Heart right ventricle (tissue), 16 donors: ENCODE data around the gene CAMKMT. TPM values are rescaled to one million over a fixed set of nuclear protein-coding genes. Genes with fewer than 3 reads are reported as not detected.

Experiments used
- ATAC-seq, 8 donors: fragments of 200-7000 bp; cut with Tn5 transposase; one replicate each; pipeline ENCODE4 v1.9.1; 2020; ENCODE audit warnings: mild to moderate bottlenecking in 8 of 8, moderate library complexity in 8 of 8, moderate number of reproducible peaks in 1 of 8
- DNase-seq, 2 donors: peaks; one replicate each; pipeline ENCODE4 v3.0.0-alpha.2; 2020
- H3K27ac ChIP-seq, 10 donors: fragments of 200-600 bp; sonication (generic) in 2 of 10; one replicate each; pipeline versions ENCODE4 v1.5.0 to v1.8.0; 2020 to 2022; ENCODE audit warnings: mild to moderate bottlenecking in 3 of 10
- H3K27me3 ChIP-seq, 7 donors: fragments of 200-600 bp; one replicate each; pipeline ENCODE4 v1.8.0; 2021 to 2022; ENCODE audit warnings: mild to moderate bottlenecking in 2 of 7
- H3K36me3 ChIP-seq, 9 donors: fragments of 200-600 bp; sonication (generic) in 1 of 9; one replicate each; pipeline versions ENCODE4 v1.5.0 to v1.8.0; 2020 to 2022; ENCODE audit warnings: mild to moderate bottlenecking in 2 of 9
- H3K4me1 ChIP-seq, 9 donors: fragments of 200-600 bp; sonication (generic) in 1 of 9; one replicate each; pipeline versions ENCODE4 v1.5.0 to v1.8.0; 2020 to 2022; ENCODE audit warnings: mild to moderate bottlenecking in 4 of 9
- H3K4me3 ChIP-seq, 10 donors: fragments of 200-600 bp; sonication (generic) in 2 of 10; one replicate each; pipeline versions ENCODE4 v1.5.0 to v1.8.0; 2020 to 2022; ENCODE audit warnings: mild to moderate bottlenecking in 7 of 10, moderate library complexity in 2 of 10
- H3K9me3 ChIP-seq, 11 donors: fragments of 200-600 bp in 10 of 11; sonication (generic) in 2 of 11; one replicate each; pipeline versions ENCODE4 v1.5.0 to v1.8.0; 2013 to 2022; ENCODE audit warnings: mild to moderate bottlenecking in 2 of 11, control low read depth in 1 of 11, moderate library complexity in 1 of 11
- WGBS, 2 donors: extraction: QIAGEN DNeasy Blood & Tissue Kit; methylation state at CpG; one replicate each; pipeline ENCODE4 v1.1.7; 2013; ENCODE audit warnings: inconsistent platforms in 1 of 2; 5-methylcytosine and 5-hydroxymethylcytosine counted together
- intact Hi-C, 10 donors: fragments of 100-400 bp; cut with DNase I; formaldehyde crosslinking; loops; one replicate each; pipeline versions ENCODE4 v1.11.1 to v1.14.2; 2022
- polyA plus RNA-seq, 2 donors: library from polyadenylated mRNA; stranded (reverse); fragments of 200-250 nt; gene quantifications; one replicate each; pipeline ENCODE4 v1.2.3, GENCODE V29; 2013
- total RNA-seq, 10 donors: library from RNA; stranded (reverse); fragmentation: NEBNext Ultra II Directional in 3 of 10; extraction: Animal tissue kit (Norgen Biotek cat#: 25700) in 3 of 10; gene quantifications; one replicate each; pipeline versions ENCODE4 v1.2.1 to v1.2.4, GENCODE V29; 2021 to 2023
- TF ChIP-seq, protein P1 (sequence below), 9 donors: fragments of 200-600 bp; sonication (generic) in 2 of 9; IDR thresholded peaks; one replicate each; pipeline versions ENCODE4 v1.5.0 to v1.8.0; 2021 to 2022; ENCODE audit warnings: antibody characterized with exemption in 9 of 9, mild to moderate bottlenecking in 5 of 9, moderate library complexity in 1 of 9
- donor health status: Arrhythmogenic right ventricular cardiomyopathy.
- donor health status: ischemic (EF 13 %, LVEDD 7.1; RV severe dilation, severe dysfunction).
- donor health status: healthy with polysubstance abuse.
- donor health status: DM: no; HTN: yes; CAD: no.
- donor health status: DM: no; HTN: no; CAD: no.
- donor health status: ischemic (EF 25% LVEDD 6.9; RV normal size, moderate dysfunction).
- donor health status: ischemic (EF 25% LVEDD 5.7; RV mildly dilated, moderate dysfunction).
- donor health status: healthy.
- donor health status: DM: yes; HTN: yes; CAD: no.
- donor health status: Ischemic cardiomyopathy.
- donor health status: ischemic (EF 35%, LVEDD 5.7; RV mildly dilated, moderate dysfunction).
- donor health status: nonischemic (EF 11% LVEDD 7.7; RV severe dilation, severe dysfunction).
- donor health status: DM: yes; HTN: yes; CAD: no.
- donor health status: PGD.
- donor health status: ischemic (EF 29% LVEDD 5.4; RV normal size, mild dysfunction).
- donor health status: nonischemic (EF 23%, LVEDD 6.1; RV moderate dilation, normal function).

Gene CAMKMT
- total and polyA plus RNA-seq, 12 donors, result 4.1 to 6.4 (median 4.8) TPM

DNA sequence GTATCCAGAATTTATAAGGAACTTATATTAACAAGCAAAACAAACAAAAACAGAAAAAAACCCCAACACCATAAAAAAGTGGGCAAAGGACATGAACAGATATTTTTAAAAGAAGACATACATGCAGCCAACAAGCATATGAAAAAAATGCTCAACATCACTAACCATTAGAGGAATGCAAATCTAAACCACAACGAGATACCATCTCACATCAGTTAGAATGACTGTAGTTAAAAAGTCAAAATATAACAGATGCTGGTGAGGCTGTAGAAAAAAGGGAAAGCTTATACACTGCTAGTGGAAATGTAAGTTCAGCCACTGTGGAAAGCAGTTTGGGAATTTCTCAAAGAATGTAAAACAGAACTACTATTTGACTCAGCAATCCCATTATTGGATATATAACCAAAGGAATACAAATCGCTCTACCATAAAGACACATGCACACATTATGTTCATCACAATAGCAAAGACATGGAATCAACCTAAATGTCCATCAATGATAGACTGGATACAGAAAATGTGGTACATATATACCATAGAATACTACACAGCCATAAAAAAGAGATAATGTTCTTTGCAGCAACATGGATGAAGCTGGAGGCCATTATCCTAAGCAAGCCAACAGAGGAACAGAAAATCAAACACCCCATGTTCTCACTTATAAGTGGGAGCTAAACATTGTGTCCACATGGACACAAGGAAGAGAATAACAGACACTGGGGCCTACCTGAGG, 25.8 kb upstream of the CAMKMT start:
- Histone ChIP-seq H3K27ac (no peak overlapping the region), H3K4me3 (no peak overlapping the region), H3K36me3 (peaks cover 0 to 100% (median 49%) of the 10 kb centered on the region in 9 donors), H3K9me3 (no peaks in the 10 kb centered on the region), H3K27me3 (no peaks in the 10 kb centered on the region), H3K4me1 (peaks cover 0 to 13% (median 0%) of the 10 kb centered on the region in 9 donors)
- DNase-seq (no peak), ATAC-seq (no peak)
- WGBS, 2 donors, result 93 to 94% methylated on average over 2 of the region's 2 CpGs
- intact Hi-C loops, result no loop called here
- TF ChIP-seq, protein P1, sequence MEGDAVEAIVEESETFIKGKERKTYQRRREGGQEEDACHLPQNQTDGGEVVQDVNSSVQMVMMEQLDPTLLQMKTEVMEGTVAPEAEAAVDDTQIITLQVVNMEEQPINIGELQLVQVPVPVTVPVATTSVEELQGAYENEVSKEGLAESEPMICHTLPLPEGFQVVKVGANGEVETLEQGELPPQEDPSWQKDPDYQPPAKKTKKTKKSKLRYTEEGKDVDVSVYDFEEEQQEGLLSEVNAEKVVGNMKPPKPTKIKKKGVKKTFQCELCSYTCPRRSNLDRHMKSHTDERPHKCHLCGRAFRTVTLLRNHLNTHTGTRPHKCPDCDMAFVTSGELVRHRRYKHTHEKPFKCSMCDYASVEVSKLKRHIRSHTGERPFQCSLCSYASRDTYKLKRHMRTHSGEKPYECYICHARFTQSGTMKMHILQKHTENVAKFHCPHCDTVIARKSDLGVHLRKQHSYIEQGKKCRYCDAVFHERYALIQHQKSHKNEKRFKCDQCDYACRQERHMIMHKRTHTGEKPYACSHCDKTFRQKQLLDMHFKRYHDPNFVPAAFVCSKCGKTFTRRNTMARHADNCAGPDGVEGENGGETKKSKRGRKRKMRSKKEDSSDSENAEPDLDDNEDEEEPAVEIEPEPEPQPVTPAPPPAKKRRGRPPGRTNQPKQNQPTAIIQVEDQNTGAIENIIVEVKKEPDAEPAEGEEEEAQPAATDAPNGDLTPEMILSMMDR (IDR thresholded peaks at IDR 0.05), result no peak

DNA sequence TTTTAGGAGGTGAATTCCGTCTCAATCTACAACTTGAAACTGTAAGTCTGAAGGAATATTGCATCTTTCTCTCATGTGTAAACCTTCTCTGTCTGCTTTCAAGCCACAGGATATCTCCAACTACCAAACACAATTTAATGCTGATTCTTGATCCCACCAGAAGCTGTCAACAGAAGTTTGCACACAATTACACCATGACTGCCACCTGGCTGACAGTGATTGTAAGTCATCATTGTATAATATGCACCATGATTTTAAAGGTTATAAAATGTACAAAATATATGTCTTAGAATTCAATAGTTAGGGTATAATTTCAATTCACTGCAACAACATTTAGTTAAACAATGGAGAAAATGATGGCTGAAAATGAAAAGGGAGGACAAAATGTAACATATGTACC, 18.9 kb upstream of the CAMKMT start:
- ATAC-seq, result peak in 1 of 8 donors; percentile 51
- 93 to 100% methylated on average over 1 of the region's 1 CpG for WGBS, 2 donors
- H3K4me3 ChIP-seq, result no peak overlapping the region
- no peak overlapping the region for H3K27ac ChIP-seq
- H3K9me3 ChIP-seq, result no peaks in the 10 kb centered on the region
- no peak for DNase-seq
- H3K27me3 ChIP-seq, result no peaks in the 10 kb centered on the region
- TF ChIP-seq, protein P1 (IDR thresholded peaks at IDR 0.05), result peak in 7 of 9 donors; percentile 17 to 55 (median 39)
- peaks cover 0 to 94% (median 40%) of the 10 kb centered on the region in 9 donors for H3K36me3 ChIP-seq
- peaks cover 0 to 11% (median 8%) of the 10 kb centered on the region in 9 donors for H3K4me1 ChIP-seq
- intact Hi-C loops, result loop anchor here in 4 of 10 donors (10.0 kb wide), 2 partner anchors 98 to 258 kb away; no protein-coding TSS in a partner anchor

DNA sequence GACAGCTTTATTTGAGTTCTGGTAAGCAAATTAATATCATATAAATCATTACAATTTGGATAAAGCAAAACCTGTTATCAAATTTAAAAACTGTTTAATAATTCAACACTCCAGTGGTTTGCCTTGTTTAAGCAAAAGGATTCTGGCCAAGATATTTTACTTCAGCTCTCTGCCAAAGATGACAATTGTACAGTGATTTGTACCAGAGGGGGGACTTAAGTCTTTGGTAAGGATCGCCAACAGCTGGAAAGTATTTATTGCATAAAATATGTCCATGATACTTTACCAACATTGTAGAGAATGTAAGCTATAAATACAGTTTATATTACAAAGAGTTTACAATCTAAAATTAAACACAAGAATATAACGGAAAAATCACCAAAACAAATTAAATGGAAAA, 14.2 kb upstream of the CAMKMT start:
- Histone ChIP-seq H3K9me3 (no peaks in the 10 kb centered on the region), H3K27me3 (no peaks in the 10 kb centered on the region), H3K4me3 (no peak overlapping the region), H3K4me1 (peaks cover 2 to 48% (median 40%) of the 10 kb centered on the region in 9 donors), H3K36me3 (peaks cover 0 to 47% (median 16%) of the 10 kb centered on the region in 9 donors), H3K27ac (peak overlapping the region in 1 of 10 donors; percentile 65)
- intact Hi-C loops, result loop anchor here in 4 of 10 donors (10.0 kb wide), 2 partner anchors 103 to 263 kb away; no protein-coding TSS in a partner anchor
- no peak for DNase-seq
- 67 to 70% methylated on average over 2 of the region's 2 CpGs for WGBS, 2 donors
- ATAC-seq, result no peak
- TF ChIP-seq, protein P1 (IDR thresholded peaks at IDR 0.05), result no peak

DNA sequence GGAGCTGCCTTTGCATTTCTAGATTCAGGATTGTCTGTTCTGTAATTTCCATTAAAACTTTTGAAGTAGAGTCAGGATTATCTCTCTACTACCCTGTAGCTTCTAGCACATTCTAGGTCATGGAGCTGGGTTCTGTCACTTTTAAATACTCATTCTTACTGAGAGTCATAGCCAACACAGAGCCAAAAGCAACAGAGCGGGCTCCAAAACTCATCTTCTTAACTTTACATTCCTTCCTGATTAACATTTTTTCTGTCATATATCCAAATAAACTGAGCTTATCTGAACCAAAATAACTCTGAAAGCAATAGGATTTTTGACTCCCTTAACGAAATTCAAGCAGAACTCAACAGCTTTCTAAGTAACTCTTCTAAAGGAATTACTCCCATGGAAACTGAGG, 13.3 kb upstream of the CAMKMT start:
- Histone ChIP-seq H3K4me3 (peak overlapping the region in 1 of 10 donors; percentile 17), H3K27ac (peak overlapping the region in 4 of 10 donors; percentile 1 to 65 (median 34)), H3K4me1 (peaks cover 2 to 48% (median 39%) of the 10 kb centered on the region in 9 donors), H3K9me3 (no peaks in the 10 kb centered on the region), H3K36me3 (peaks cover 0 to 39% (median 7%) of the 10 kb centered on the region in 9 donors), H3K27me3 (no peaks in the 10 kb centered on the region)
- DNase-seq, result peak in 1 of 2 donors; percentile 37
- intact Hi-C loops, result loop anchor here in 4 of 10 donors (10.0 kb wide), 2 partner anchors 104 to 264 kb away; no protein-coding TSS in a partner anchor
- WGBS, 2 donors, result 57 to 68% methylated on average over 2 of the region's 2 CpGs
- ATAC-seq, result peak in 7 of 8 donors; percentile 70 to 88 (median 80)
- TF ChIP-seq, protein P1 (IDR thresholded peaks at IDR 0.05), result no peak
